Measurements from ENCODE around the gene LAPTM5. TPM values are rescaled to one million over a fixed set of nuclear protein-coding genes. Genes with fewer than 3 reads are reported as not detected.

The LAPTM5 gene
- total and polyA plus RNA-seq, 2 donors (not counting 3 experiments of a cell fraction or from before 2014, with no cell fraction given) = 83.4 to 95.2 TPM

DNA sequence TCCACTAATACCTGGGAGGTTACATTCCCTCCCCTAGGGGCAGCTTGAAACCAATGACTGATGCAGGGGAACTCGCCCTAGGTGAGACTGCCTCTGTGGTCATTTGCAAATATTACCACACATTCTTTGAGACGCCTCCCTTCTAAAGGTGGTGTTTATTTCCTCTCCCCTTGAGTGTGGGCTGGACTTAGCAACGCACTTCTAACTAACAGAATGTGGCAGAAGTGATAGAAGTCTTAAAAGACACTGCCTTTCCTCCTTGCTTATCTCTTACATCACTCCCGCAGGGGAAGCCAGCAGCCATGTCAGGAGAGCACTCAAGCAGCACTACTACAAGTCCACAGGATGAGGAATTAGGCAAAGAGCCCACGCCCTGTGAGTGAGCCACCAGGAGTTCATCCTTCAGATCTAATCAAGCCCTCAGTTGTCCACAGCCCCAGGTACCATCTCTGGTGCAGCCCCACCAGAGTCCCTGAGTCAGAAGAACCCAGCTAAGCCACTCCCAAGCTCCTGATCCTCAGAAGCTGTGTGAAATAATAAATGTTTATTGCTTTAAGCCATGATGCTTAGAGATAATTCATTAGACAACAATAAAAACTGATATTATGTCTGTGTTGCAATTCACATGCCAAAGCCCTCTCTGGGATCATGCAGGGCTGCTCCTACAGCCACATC, 19.4 kb downstream of the LAPTM5 start:
- Histone ChIP-seq H3K4me1 (ENCODE audit: control insufficient read depth, extremely low read depth, insufficient read depth, low read length) (peaks cover 11% of the 10 kb centered on the region), H3K9ac (replicated peaks; ENCODE audit: extremely low read depth, insufficient read depth, low read length) (no peak overlapping the region), H4K20me1 (replicated peaks; ENCODE audit: control insufficient read depth, extremely low read depth, insufficient read depth, low read length) (no peaks in the 10 kb centered on the region), H3K79me2 (ENCODE audit: control insufficient read depth, insufficient read depth, low read length) (no peaks in the 10 kb centered on the region), H3K27me3 (ENCODE audit: control insufficient read depth in 2 of 2, insufficient read depth in 2 of 2, low read length in 2 of 2) (no peaks in the 10 kb centered on the region), H3K4me2 (ENCODE audit: insufficient read depth, low read length) (no peak overlapping the region), H3K27ac (ENCODE audit: insufficient read depth, low read depth, low read length) (no peak overlapping the region), H3K9me3 (replicated peaks; ENCODE audit: control insufficient read depth, insufficient read depth, low read length) (no peaks in the 10 kb centered on the region), H3K9me1 (replicated peaks; ENCODE audit: control insufficient read depth, extremely low read depth, insufficient read depth, low read length) (no peaks in the 10 kb centered on the region), H3K36me3 (ENCODE audit: control insufficient read depth in 2 of 2, extremely low read depth in 1 of 2, insufficient read depth in 2 of 2, low read length in 2 of 2) (peaks cover 2 to 3% of the 10 kb centered on the region in 2 experiments), H3K4me3 (replicated peaks in 1 of 3; ENCODE audit: insufficient read depth in 1 of 3, low read depth in 1 of 3, low read length in 3 of 3) (no peak overlapping the region), H2AFZ (ENCODE audit: low read depth, low read length) (no peak overlapping the region)
- BruUV-seq (replicated peaks) = no TSS peak
- dilution Hi-C loops (cut with MboI; ENCODE audit: extremely low pct_ligation_motif_present, low sequenced_read_pairs) = no loop called here
- intact Hi-C loops (cut with micrococcal nuclease) = no loop called here
- POLR2A ChIA-PET = no interaction called here
- DNase-seq (ENCODE audit: low read depth, low spot score) = no peak
- CTCF ChIA-PET = no interaction called here
- FAIRE-seq = no peak
- TF ChIP-seq FOS (IDR thresholded peaks at IDR 0.05; ENCODE audit: borderline replicate concordance, insufficient read depth, low read length) (no peak), GATA2 (IDR thresholded peaks at IDR 0.05; ENCODE audit: insufficient read depth, insufficient read length, low read depth, low read length) (no peak), MYC (IDR thresholded peaks at IDR 0.05; ENCODE audit: low read depth, low read length) (no peak), CTCF (IDR thresholded peaks at IDR 0.05; ENCODE audit: extremely low read depth in 1 of 2, insufficient read depth in 1 of 2, low read depth in 1 of 2, low read length in 2 of 2) (no peak), POLR2AphosphoS5 (IDR thresholded peaks at IDR 0.05; ENCODE audit: insufficient read depth, low read depth, low read length) (no peak), POLR2A (IDR thresholded peaks at IDR 0.05; ENCODE audit: low read depth, low read length) (no peak), MAX (IDR thresholded peaks at IDR 0.05; ENCODE audit: insufficient read depth, insufficient read length) (no peak), JUN (IDR thresholded peaks at IDR 0.05; ENCODE audit: borderline replicate concordance, insufficient read depth, insufficient read length, low read depth) (no peak), EZH2 (IDR thresholded peaks at IDR 0.05; ENCODE audit: borderline replicate concordance, low read depth, low read length, severe bottlenecking) (no peak)
